Tibial nerve (tissue), 4 donors: Measurements from ENCODE around the gene ADRM1. TPM values are rescaled to one million over a fixed set of nuclear protein-coding genes. Genes with fewer than 3 reads are reported as not detected.

ENCODE experiments used
- DNase-seq, 2 donors: peaks; one replicate each; pipeline ENCODE4 v3.0.0-alpha.2; 2019; ENCODE audit warnings: low spot score in 2 of 2
- H3K27ac ChIP-seq, 4 donors: fragments of 200-600 bp; sonication (generic) in 3 of 4; one replicate each; pipeline ENCODE4 v1.5.1; 2017 to 2019; ENCODE audit warnings: mild to moderate bottlenecking in 1 of 4
- H3K27me3 ChIP-seq, 2 donors: fragments of 200-600 bp; sonication (generic) in 1 of 2; one replicate each; pipeline versions ENCODE4 v1.5.1 to v1.6.0; 2017 to 2019
- H3K36me3 ChIP-seq, 3 donors: fragments of 200-600 bp; sonication (generic); one replicate each; pipeline ENCODE4 v1.5.1; 2018 to 2019
- H3K4me1 ChIP-seq, 4 donors: fragments of 200-600 bp; sonication (generic) in 3 of 4; one replicate each; pipeline ENCODE4 v1.5.1; 2017 to 2019
- H3K4me3 ChIP-seq, 4 donors: fragments of 200-600 bp; sonication (generic) in 3 of 4; one replicate each; pipeline ENCODE4 v1.5.1; 2017 to 2019; ENCODE audit warnings: mild to moderate bottlenecking in 1 of 4, moderate library complexity in 1 of 4
- H3K9me3 ChIP-seq, 4 donors: fragments of 200-600 bp; sonication (generic) in 3 of 4; one replicate each; pipeline ENCODE4 v1.5.1; 2017 to 2019
- CTCF ChIP-seq, 5 experiments: fragments of 200-600 bp in 3 of 5; fragments of 450-650 bp in 2 of 5; sonication (generic) in 3 of 5; IDR thresholded peaks; one replicate each; pipeline ENCODE4 v1.5.1; 2016 to 2019; ENCODE audit warnings: antibody characterized with exemption in 5 of 5, mild to moderate bottlenecking in 3 of 5, moderate library complexity in 2 of 5
- EP300 ChIP-seq, 2 donors: sonication (generic); formaldehyde crosslinking; IDR thresholded peaks; one replicate each; pipeline ENCODE4 v1.6.1; 2017; ENCODE audit warnings: antibody characterized with exemption in 2 of 2, mild to moderate bottlenecking in 1 of 2
- POLR2A ChIP-seq, 2 donors: fragments of 450-650 bp; IDR thresholded peaks; one replicate each; pipeline ENCODE4 v1.6.1; 2017; ENCODE audit warnings: antibody characterized with exemption in 2 of 2, mild to moderate bottlenecking in 2 of 2, moderate library complexity in 2 of 2
- WGBS, 2 donors: methylation state at CpG; one replicate each; pipeline ENCODE4 v1.1.5; 2018; 5-methylcytosine and 5-hydroxymethylcytosine counted together
- total RNA-seq, 4 donors: library from RNA; depleted of rRNA; stranded (reverse); fragments of >200 nt; gene quantifications; one replicate each; pipeline ENCODE4 v1.1.0, GENCODE V29; 2016

Gene ADRM1
- total RNA-seq, 4 donors from 2014 or later = 111 to 132 (median 129) TPM

GRCh38 chr20:62300319-62300718, 2.5 kb upstream of the ADRM1 start:
- H3K27me3 ChIP-seq = no peaks in the 10 kb centered on the region
- H3K4me3 ChIP-seq = no peak overlapping the region
- H3K27ac ChIP-seq = no peak overlapping the region
- TF ChIP-seq POLR2A (IDR thresholded peaks at IDR 0.05) (no peak), CTCF (IDR thresholded peaks at IDR 0.05) (no peak), EP300 (IDR thresholded peaks at IDR 0.05) (no peak)
- H3K4me1 ChIP-seq = peaks cover 4 to 26% (median 17%) of the 10 kb centered on the region in 4 donors
- H3K9me3 ChIP-seq = no peaks in the 10 kb centered on the region
- 68 to 76% methylated on average over 11 of the region's 11 CpGs for WGBS, 2 donors
- H3K36me3 ChIP-seq = peaks cover 0 to 47% (median 0%) of the 10 kb centered on the region in 3 donors
- DNase-seq = no peak

DNA sequence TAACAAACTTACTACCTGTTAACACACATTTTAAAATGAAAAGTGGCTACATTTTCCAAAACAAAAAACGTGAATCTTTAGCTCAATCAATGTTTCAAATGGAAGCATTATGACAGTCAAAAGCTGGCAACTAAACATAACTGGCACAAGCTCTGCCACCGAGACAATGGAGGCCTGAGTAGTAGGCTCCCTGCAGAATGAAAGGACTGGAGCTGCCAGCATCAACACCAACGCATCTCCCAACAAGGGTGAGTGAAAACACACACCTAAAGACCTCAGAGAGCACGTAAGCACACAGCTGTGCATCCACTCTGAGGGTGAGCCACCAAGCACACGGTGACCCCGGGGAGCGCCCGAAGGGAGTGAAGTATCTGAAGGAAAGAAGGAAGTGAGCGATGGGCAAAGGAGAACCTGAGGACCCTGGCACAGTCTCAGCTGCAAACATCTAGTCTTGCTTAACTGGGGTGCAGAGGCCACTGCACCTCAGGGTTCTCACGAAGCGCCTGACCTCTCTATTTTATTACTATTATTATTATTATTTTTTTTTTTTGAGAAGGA, 1.6 kb upstream of the ADRM1 start:
- TF ChIP-seq EP300 (IDR thresholded peaks at IDR 0.05) = no peak
- no peak for TF ChIP-seq CTCF (IDR thresholded peaks at IDR 0.05)
- TF ChIP-seq POLR2A (IDR thresholded peaks at IDR 0.05) = no peak
- H3K27me3 ChIP-seq = no peaks in the 10 kb centered on the region
- peak overlapping the region in 2 of 4 donors; percentile 99 for H3K27ac ChIP-seq
- 75 to 77% methylated on average over 11 of the region's 11 CpGs for WGBS, 2 donors
- no peaks in the 10 kb centered on the region for H3K9me3 ChIP-seq
- DNase-seq = no peak
- H3K36me3 ChIP-seq = peaks cover 0 to 47% (median 3%) of the 10 kb centered on the region in 3 donors
- peak overlapping the region in 1 of 4 donors; percentile 89 for H3K4me3 ChIP-seq
- H3K4me1 ChIP-seq = peaks cover 4 to 34% (median 18%) of the 10 kb centered on the region in 4 donors

DNA sequence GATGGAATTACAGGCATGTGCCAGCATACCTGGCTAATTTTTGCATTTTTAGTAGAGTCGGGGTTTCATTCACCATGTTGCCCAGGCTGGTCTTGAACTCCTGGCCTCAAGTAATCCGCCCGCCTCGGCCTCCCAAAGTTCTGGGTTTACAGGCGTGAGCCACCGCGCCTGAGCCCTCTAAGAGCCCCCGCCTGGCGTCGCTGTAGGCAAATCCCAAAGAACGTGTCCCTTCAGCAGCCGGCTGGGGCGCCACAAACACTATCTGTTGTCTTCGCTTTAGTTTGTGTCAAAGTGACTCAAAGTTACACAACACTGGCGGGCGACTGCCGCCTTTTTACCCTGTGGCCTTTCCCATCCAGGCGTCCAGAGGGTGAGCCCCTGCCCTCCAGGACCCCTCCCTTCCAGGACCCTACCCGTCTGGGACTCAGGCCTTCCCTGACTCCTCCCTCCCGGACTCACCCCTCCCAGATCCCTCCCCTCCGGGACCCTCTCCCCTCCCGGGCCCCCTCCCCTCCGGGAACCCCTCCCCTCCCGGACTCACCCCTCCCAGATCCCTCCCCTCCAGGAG, 940 bp upstream of the ADRM1 start:
- peak overlapping the region; percentile 51 to 89 (median 62) for H3K4me3 ChIP-seq
- peak overlapping the region; percentile 96 to 99 (median 98) for H3K27ac ChIP-seq
- no peaks in the 10 kb centered on the region for H3K9me3 ChIP-seq
- peak; percentile 78 to 95 (median 91) for TF ChIP-seq CTCF (IDR thresholded peaks at IDR 0.05)
- TF ChIP-seq EP300 (IDR thresholded peaks at IDR 0.05) = peak; percentile 34 to 77
- TF ChIP-seq POLR2A (IDR thresholded peaks at IDR 0.05) = peak in 1 of 2 donors; percentile 28
- no peaks in the 10 kb centered on the region for H3K27me3 ChIP-seq
- DNase-seq = peak; percentile 89 to 91
- H3K4me1 ChIP-seq = peaks cover 4 to 37% (median 18%) of the 10 kb centered on the region in 4 donors
- peaks cover 0 to 47% (median 10%) of the 10 kb centered on the region in 3 donors for H3K36me3 ChIP-seq
- WGBS, 2 donors = 5 to 8% methylated on average over 24 of the region's 24 CpGs

DNA sequence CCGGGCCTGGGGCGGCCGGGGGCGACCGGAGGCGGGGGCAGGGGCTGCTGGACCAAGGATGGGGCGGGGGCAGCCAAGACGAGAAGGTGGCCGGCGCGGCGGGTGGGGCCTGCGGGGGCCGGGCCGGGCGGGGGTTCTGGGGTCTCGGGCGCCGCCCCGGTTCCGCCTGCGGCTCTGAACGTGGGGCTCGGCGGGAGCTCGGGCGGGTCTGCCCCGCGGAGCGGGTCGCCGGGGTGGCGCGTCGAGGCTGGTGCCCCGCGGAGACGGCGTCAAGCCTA, 204 bp downstream of the ADRM1 start:
- no peak for DNase-seq
- TF ChIP-seq POLR2A (IDR thresholded peaks at IDR 0.05) = no peak
- no peak for TF ChIP-seq EP300 (IDR thresholded peaks at IDR 0.05)
- TF ChIP-seq CTCF (IDR thresholded peaks at IDR 0.05) = no peak
- Histone ChIP-seq H3K9me3 (no peaks in the 10 kb centered on the region), H3K36me3 (peaks cover 6 to 48% (median 19%) of the 10 kb centered on the region in 3 donors), H3K4me3 (peak overlapping the region; percentile 56 to 89 (median 76)), H3K27me3 (no peaks in the 10 kb centered on the region), H3K27ac (peak overlapping the region; percentile 96 to 99 (median 98)), H3K4me1 (peaks cover 4 to 45% (median 18%) of the 10 kb centered on the region in 4 donors)
- 0% methylated on average over 2 to 29 of the region's 39 CpGs for WGBS, 2 donors
